DND-41 (cell line): ENCODE data around the gene LEMD1.
"Not testable (repeated sequence)": the region's sequence is repeated elsewhere in the genome, so short reads cannot be mapped to it uniquely, and the experiment has no call there.

ENCODE experiments used
- ATAC-seq: fragments of 200-7000 bp; cut with Tn5 transposase; 3 replicates; pipeline ENCODE4 v1.9.1; 2021; ENCODE audit warnings: low read depth; ENCODE audit not compliant: insufficient read depth
- DNase-seq: peaks from one replicate; pipeline ENCODE4 v3.0.0-alpha.2; 2020
- H2AFZ ChIP-seq: 2 replicates; pipeline ENCODE4 v1.6.0; 2012; ENCODE audit warnings: low read depth, low read length
- H3K27ac ChIP-seq: 2 replicates; pipeline ENCODE4 v1.5.1; 2012; ENCODE audit warnings: low read length, inconsistent platforms
- H3K27me3 ChIP-seq: fragments of 200-600 bp; sonication (generic); 2 replicates; pipeline ENCODE4 v1.6.0; 2012; ENCODE audit warnings: low read length, mild to moderate bottlenecking, inconsistent platforms; ENCODE audit not compliant: insufficient read depth, poor library complexity
- H3K36me3 ChIP-seq: 2 replicates; pipeline ENCODE4 v1.5.1; 2012; ENCODE audit warnings: low read length, inconsistent platforms; ENCODE audit not compliant: insufficient read depth
- H3K4me1 ChIP-seq: 2 replicates; pipeline ENCODE4 v1.5.1; 2012; ENCODE audit warnings: mild to moderate bottlenecking, low read length; ENCODE audit not compliant: insufficient read depth
- H3K4me2 ChIP-seq: 2 replicates; pipeline ENCODE4 v1.6.0; 2012; ENCODE audit warnings: mild to moderate bottlenecking, moderate library complexity, low read length, inconsistent platforms; ENCODE audit not compliant: insufficient read depth
- H3K4me3 ChIP-seq, 2 experiments: fragments of 200-600 bp in 1 of 2; shearing (Covaris generic) in 1 of 2; 2 replicates each; pipeline ENCODE4 v1.5.1; 2012 to 2016; ENCODE audit warnings: inconsistent platforms in 2 of 2, low read length in 2 of 2, mild to moderate bottlenecking in 2 of 2, low read depth in 1 of 2, moderate library complexity in 1 of 2
- H3K79me2 ChIP-seq: 2 replicates; pipeline ENCODE4 v1.6.0; 2012; ENCODE audit warnings: low read length, inconsistent platforms; ENCODE audit not compliant: insufficient read depth
- H3K9ac ChIP-seq: 2 replicates; pipeline ENCODE4 v1.6.0; 2012; ENCODE audit warnings: low read depth, mild to moderate bottlenecking, inconsistent platforms, low read length, moderate library complexity
- H3K9me3 ChIP-seq: 2 replicates; pipeline ENCODE4 v1.5.1; 2012; ENCODE audit warnings: low read length, moderate library complexity, mild to moderate bottlenecking, inconsistent platforms; ENCODE audit not compliant: insufficient read depth, severe bottlenecking
- H4K20me1 ChIP-seq: 2 replicates; pipeline ENCODE4 v1.6.0; 2012; ENCODE audit warnings: low read length; ENCODE audit not compliant: insufficient read depth
- CTCF ChIP-seq: IDR thresholded peaks from 2 replicates; pipeline ENCODE4 v1.5.1; 2012; ENCODE audit warnings: borderline replicate concordance, low read length, moderate library complexity, mild to moderate bottlenecking; ENCODE audit not compliant: poor library complexity, severe bottlenecking; ENCODE audit errors: extremely low read depth
- EZH2 ChIP-seq: IDR thresholded peaks from 3 replicates; pipeline ENCODE4 v1.6.1; 2012; ENCODE audit warnings: borderline replicate concordance, low read depth, mild to moderate bottlenecking, moderate library complexity, low read length, inconsistent platforms; ENCODE audit not compliant: severe bottlenecking

Gene LEMD1

GRCh38 chr1:205410581-205411298, 11.1 kb downstream of the LEMD1 start:
- Histone ChIP-seq H3K4me2 (no peak overlapping the region), H3K36me3 (no peaks in the 10 kb centered on the region), H3K4me1 (no peaks in the 10 kb centered on the region), H3K4me3 (no peak overlapping the region), H3K27me3 (peaks cover 8% of the 10 kb centered on the region), H3K27ac (no peak overlapping the region), H3K79me2 (no peaks in the 10 kb centered on the region), H2AFZ (no peak overlapping the region), H3K9ac (no peak overlapping the region), H4K20me1 (no peaks in the 10 kb centered on the region), H3K9me3 (no peaks in the 10 kb centered on the region)
- no peak for TF ChIP-seq EZH2
- TF ChIP-seq CTCF = no peak
- DNase-seq (no peak), ATAC-seq (no peak)

- TF ChIP-seq EZH2 = no peak
- no peak for TF ChIP-seq CTCF
- Histone ChIP-seq H3K4me1 (no peaks in the 10 kb centered on the region), H3K4me3 (no peak overlapping the region), H3K27me3 (peaks cover 4% of the 10 kb centered on the region), H3K9me3 (no peaks in the 10 kb centered on the region), H3K9ac (no peak overlapping the region), H2AFZ (no peak overlapping the region), H3K4me2 (no peak overlapping the region), H3K36me3 (no peaks in the 10 kb centered on the region), H3K79me2 (no peaks in the 10 kb centered on the region), H4K20me1 (no peaks in the 10 kb centered on the region), H3K27ac (no peak overlapping the region)
- ATAC-seq (no peak), DNase-seq (no peak)
These were observed 13.9 kb downstream of the LEMD1 start for GRCh38 chr1:205407970-205408369.

GRCh38 chr1:205406252-205406651, 15.6 kb downstream of the LEMD1 start:
- H3K4me2 ChIP-seq, H3K79me2 ChIP-seq, ATAC-seq, H3K36me3 ChIP-seq, H3K4me3 ChIP-seq, H2AFZ ChIP-seq, H3K27me3 ChIP-seq, H4K20me1 ChIP-seq, H3K4me1 ChIP-seq, H3K9ac ChIP-seq, DNase-seq, H3K27ac ChIP-seq, H3K9me3 ChIP-seq: not testable (repeated sequence)

- H3K4me1 ChIP-seq = not testable (repeated sequence)
These were observed 17.4 kb downstream of the LEMD1 start for GRCh38 chr1:205404484-205404883.

More at GRCh38 chr1:205404484-205404883, 17.4 kb downstream of the LEMD1 start:
- H3K9me3 ChIP-seq, DNase-seq, H2AFZ ChIP-seq, ATAC-seq, H3K9ac ChIP-seq, H3K27ac ChIP-seq, H3K27me3 ChIP-seq, H3K36me3 ChIP-seq, H3K4me2 ChIP-seq, H4K20me1 ChIP-seq, H3K79me2 ChIP-seq, H3K4me3 ChIP-seq: not testable (repeated sequence)
